Panc1 (cell line): ENCODE results near the gene PDE11A. TPM values are rescaled to one million over a fixed set of nuclear protein-coding genes. Genes with fewer than 3 reads are reported as not detected.

Experiments used
- ATAC-seq: fragments of 200-7000 bp; cut with Tn5 transposase; 2 replicates; pipeline ENCODE4 v1.9.1; 2020; ENCODE audit warnings: mild to moderate bottlenecking, moderate library complexity
- BruUV-seq: library from RNA; stranded (reverse); fragments of 400-500 nt; replicated peaks from 2 replicates; lab custom pipeline; 2021; lab: Mats Ljungman, UMichigan
- CTCF ChIA-PET: fragments of 300-600 bp; sonication (Branson Sonifier 250); formaldehyde crosslinking; loops from one replicate; lab custom pipeline; 2022; ENCODE audit warnings: antibody characterized with exemption; lab: Charles Lee
- POLR2A ChIA-PET: fragments of 300-600 bp; sonication (Branson Sonifier 250); formaldehyde crosslinking; loops from one replicate; lab custom pipeline; 2022; ENCODE audit warnings: antibody characterized with exemption; lab: Charles Lee
- DNase-seq: peaks from one replicate; pipeline ENCODE4 v3.0.0-alpha.2; 2010; ENCODE audit warnings: low read depth, low spot score
- H3K27ac ChIP-seq: 2 replicates; pipeline ENCODE4 v1.5.1; 2011; ENCODE audit warnings: mild to moderate bottlenecking, low read length, inconsistent platforms
- H3K27me3 ChIP-seq: fragments of 200-500 bp; sonication (Bioruptor generic); 2 replicates; pipeline ENCODE4 v1.6.0; 2014; ENCODE audit warnings: low read length, inconsistent platforms; ENCODE audit not compliant: control insufficient read depth, insufficient read depth
- H3K36me3 ChIP-seq: fragments of 200-500 bp; sonication (Bioruptor generic); 2 replicates; pipeline ENCODE4 v1.5.1; 2014; ENCODE audit warnings: inconsistent platforms, mild to moderate bottlenecking, low read length, moderate library complexity; ENCODE audit not compliant: control insufficient read depth, insufficient read depth
- H3K4me1 ChIP-seq: 2 replicates; pipeline ENCODE4 v1.5.1; 2011; ENCODE audit warnings: inconsistent platforms, mild to moderate bottlenecking, low read length, moderate library complexity; ENCODE audit not compliant: control insufficient read depth, insufficient read depth
- H3K4me3 ChIP-seq, 2 experiments: 2 replicates each; pipeline ENCODE4 v1.5.1; 2011 to 2012; ENCODE audit warnings: low read depth in 2 of 2, low read length in 2 of 2, mild to moderate bottlenecking in 2 of 2, inconsistent platforms in 1 of 2, moderate library complexity in 1 of 2
- H3K9me3 ChIP-seq: fragments of 200-500 bp; sonication (Bioruptor generic); 2 replicates; pipeline ENCODE4 v1.5.1; 2014; ENCODE audit warnings: low read depth, mild to moderate bottlenecking, inconsistent platforms, low read length, moderate library complexity; ENCODE audit not compliant: control insufficient read depth, insufficient read depth
- POLR2AphosphoS5 ChIP-seq: IDR thresholded peaks from 2 replicates; pipeline ENCODE4 v1.6.1; 2012; ENCODE audit warnings: mild to moderate bottlenecking, low read depth, low read length, moderate library complexity
- SIN3A ChIP-seq: IDR thresholded peaks from 2 replicates; pipeline ENCODE4 v1.6.1; 2012; ENCODE audit warnings: low read depth, mild to moderate bottlenecking, low read length, moderate library complexity, borderline replicate concordance; ENCODE audit not compliant: insufficient read depth
- TCF7L2 ChIP-seq: IDR thresholded peaks from 2 replicates; pipeline ENCODE4 v1.6.1; 2011; ENCODE audit warnings: mild to moderate bottlenecking, low read depth, low read length, inconsistent platforms
- in situ Hi-C: cut with HindIII; loops from 2 replicates; pipeline ENCODE4 v1.10.0; 2016; ENCODE audit warnings: low sequenced_read_pairs, low pct_unique_long_range_greater_than_20kb
- intact Hi-C: fragments of 100-400 bp; cut with micrococcal nuclease; formaldehyde crosslinking; loops from one replicate; pipeline ENCODE4 v1.10.0; 2022; ENCODE audit not compliant: unreplicated experiment
- total RNA-seq: library from RNA; stranded (reverse); gene quantifications from one replicate; pipeline ENCODE4 v1.2.1, GENCODE V29; 2021; ENCODE audit not compliant: unreplicated experiment
- TF ChIP-seq, protein P1 (sequence below): fragments of 450-650 bp; IDR thresholded peaks from 2 replicates; pipeline ENCODE4 v1.5.1; 2017; ENCODE audit warnings: mild to moderate bottlenecking
- TF ChIP-seq, protein P2 (sequence below), 2 experiments: IDR thresholded peaks; 2 replicates each; pipeline ENCODE4 v1.6.1; 2011 to 2012; ENCODE audit warnings: low read depth in 2 of 2, control low read depth in 1 of 2, low read length in 1 of 2, mild to moderate bottlenecking in 1 of 2, moderate library complexity in 1 of 2; ENCODE audit not compliant: insufficient read depth in 1 of 2

Gene PDE11A
- total RNA-seq, 1 experiment from 2014 or later, result not detected

- ChIA-PET CTCF (no interaction called here), POLR2A (no interaction called here)
- in situ Hi-C loops, result no loop called here
- no TSS peak for BruUV-seq
- no peak for DNase-seq
- Histone ChIP-seq H3K27me3 (peaks cover 4% of the 10 kb centered on the region; the same call in 1 of the 2 replicates), H3K27ac (no peak overlapping the region), H3K9me3 (no peaks in the 10 kb centered on the region), H3K36me3 (no peaks in the 10 kb centered on the region; the same call in 1 of the 2 replicates), H3K4me1 (no peaks in the 10 kb centered on the region), H3K4me3 (no peak overlapping the region)
- TF ChIP-seq TCF7L2 (no peak), SIN3A (no peak), POLR2AphosphoS5 (no peak)
- TF ChIP-seq, protein P1, sequence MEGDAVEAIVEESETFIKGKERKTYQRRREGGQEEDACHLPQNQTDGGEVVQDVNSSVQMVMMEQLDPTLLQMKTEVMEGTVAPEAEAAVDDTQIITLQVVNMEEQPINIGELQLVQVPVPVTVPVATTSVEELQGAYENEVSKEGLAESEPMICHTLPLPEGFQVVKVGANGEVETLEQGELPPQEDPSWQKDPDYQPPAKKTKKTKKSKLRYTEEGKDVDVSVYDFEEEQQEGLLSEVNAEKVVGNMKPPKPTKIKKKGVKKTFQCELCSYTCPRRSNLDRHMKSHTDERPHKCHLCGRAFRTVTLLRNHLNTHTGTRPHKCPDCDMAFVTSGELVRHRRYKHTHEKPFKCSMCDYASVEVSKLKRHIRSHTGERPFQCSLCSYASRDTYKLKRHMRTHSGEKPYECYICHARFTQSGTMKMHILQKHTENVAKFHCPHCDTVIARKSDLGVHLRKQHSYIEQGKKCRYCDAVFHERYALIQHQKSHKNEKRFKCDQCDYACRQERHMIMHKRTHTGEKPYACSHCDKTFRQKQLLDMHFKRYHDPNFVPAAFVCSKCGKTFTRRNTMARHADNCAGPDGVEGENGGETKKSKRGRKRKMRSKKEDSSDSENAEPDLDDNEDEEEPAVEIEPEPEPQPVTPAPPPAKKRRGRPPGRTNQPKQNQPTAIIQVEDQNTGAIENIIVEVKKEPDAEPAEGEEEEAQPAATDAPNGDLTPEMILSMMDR, result no peak
- TF ChIP-seq, protein P2, sequence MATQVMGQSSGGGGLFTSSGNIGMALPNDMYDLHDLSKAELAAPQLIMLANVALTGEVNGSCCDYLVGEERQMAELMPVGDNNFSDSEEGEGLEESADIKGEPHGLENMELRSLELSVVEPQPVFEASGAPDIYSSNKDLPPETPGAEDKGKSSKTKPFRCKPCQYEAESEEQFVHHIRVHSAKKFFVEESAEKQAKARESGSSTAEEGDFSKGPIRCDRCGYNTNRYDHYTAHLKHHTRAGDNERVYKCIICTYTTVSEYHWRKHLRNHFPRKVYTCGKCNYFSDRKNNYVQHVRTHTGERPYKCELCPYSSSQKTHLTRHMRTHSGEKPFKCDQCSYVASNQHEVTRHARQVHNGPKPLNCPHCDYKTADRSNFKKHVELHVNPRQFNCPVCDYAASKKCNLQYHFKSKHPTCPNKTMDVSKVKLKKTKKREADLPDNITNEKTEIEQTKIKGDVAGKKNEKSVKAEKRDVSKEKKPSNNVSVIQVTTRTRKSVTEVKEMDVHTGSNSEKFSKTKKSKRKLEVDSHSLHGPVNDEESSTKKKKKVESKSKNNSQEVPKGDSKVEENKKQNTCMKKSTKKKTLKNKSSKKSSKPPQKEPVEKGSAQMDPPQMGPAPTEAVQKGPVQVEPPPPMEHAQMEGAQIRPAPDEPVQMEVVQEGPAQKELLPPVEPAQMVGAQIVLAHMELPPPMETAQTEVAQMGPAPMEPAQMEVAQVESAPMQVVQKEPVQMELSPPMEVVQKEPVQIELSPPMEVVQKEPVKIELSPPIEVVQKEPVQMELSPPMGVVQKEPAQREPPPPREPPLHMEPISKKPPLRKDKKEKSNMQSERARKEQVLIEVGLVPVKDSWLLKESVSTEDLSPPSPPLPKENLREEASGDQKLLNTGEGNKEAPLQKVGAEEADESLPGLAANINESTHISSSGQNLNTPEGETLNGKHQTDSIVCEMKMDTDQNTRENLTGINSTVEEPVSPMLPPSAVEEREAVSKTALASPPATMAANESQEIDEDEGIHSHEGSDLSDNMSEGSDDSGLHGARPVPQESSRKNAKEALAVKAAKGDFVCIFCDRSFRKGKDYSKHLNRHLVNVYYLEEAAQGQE (IDR thresholded peaks at IDR 0.05; ENCODE audit: insufficient read depth in 1 of 2, low read depth in 2 of 2, low read length in 1 of 2), result no peak
- no peak for ATAC-seq
- intact Hi-C loops, result no loop called here
Observed at GRCh38 chr2:177735318-177735803, 337.2 kb downstream of the PDE11A start.

DNA sequence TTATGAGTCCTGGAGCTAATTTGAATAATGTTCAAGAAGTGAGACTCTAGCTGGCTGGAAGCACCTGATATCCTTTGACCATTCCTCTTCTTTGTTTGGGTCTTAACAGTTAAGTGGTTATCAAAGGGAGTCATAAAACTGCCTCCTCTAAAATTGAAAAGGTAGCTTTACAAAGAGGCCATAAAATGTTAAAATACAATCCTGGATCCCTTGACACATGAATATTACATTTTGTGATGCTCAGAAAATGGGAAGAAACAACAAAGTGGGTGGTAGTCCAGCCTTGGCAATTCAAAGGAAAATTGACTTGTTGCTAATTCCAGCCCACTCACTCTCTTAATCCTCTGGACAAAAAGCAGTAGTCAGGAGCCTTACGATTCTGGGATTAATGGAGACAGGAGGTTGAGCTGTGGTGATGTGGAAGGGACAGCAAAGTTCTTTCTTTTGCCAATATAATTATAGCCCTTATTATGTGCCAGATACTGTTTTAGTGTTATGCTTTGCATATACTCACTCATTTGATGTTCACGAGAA lies 339.2 kb downstream of the PDE11A start:
- H3K27me3 ChIP-seq, result peaks cover 4% of the 10 kb centered on the region; the same call in 1 of the 2 replicates
- intact Hi-C loops (no loop called here), in situ Hi-C loops (no loop called here)
- H3K4me3 ChIP-seq, result no peak overlapping the region
- H3K27ac ChIP-seq, result no peak overlapping the region
- ChIA-PET CTCF (no interaction called here), POLR2A (no interaction called here)
- TF ChIP-seq POLR2AphosphoS5, result no peak
- TF ChIP-seq, protein P2 (IDR thresholded peaks at IDR 0.05; ENCODE audit: insufficient read depth in 1 of 2, low read depth in 2 of 2, low read length in 1 of 2), result no peak
- no peak for TF ChIP-seq SIN3A
- TF ChIP-seq, protein P1, result no peak
- no peak for TF ChIP-seq TCF7L2
- ATAC-seq, result no peak
- BruUV-seq, result no TSS peak
- H3K36me3 ChIP-seq, result no peaks in the 10 kb centered on the region; the same call in 1 of the 2 replicates
- H3K4me1 ChIP-seq, result no peaks in the 10 kb centered on the region
- H3K9me3 ChIP-seq, result no peaks in the 10 kb centered on the region
- DNase-seq, result no peak
